GM23338 (cell line): ENCODE measurements around the gene MUTYH. TPM values are rescaled to one million over a fixed set of nuclear protein-coding genes. Genes with fewer than 3 reads are reported as not detected.
A peak's percentile ranks its signal among the peaks of the same experiment; 100 is the strongest.

Experiments used
- ATAC-seq: fragments of 200-7000 bp; cut with Tn5 transposase; 3 replicates; pipeline ENCODE4 v1.9.1; 2020
- DNase-seq: peaks from one replicate; pipeline ENCODE4 v3.0.0-alpha.2; 2015; ENCODE audit warnings: low spot score
- H2AFZ ChIP-seq: fragments of 200-600 bp; sonication (generic); 2 replicates; pipeline ENCODE4 v1.8.0; 2016; ENCODE audit warnings: antibody characterized with exemption, mild to moderate bottlenecking, moderate library complexity
- H3F3A ChIP-seq: fragments of 200-600 bp; sonication (generic); replicated peaks from 2 replicates; pipeline ENCODE4 v1.8.0; 2017; ENCODE audit warnings: antibody characterized with exemption, mixed run types, low read depth
- H3K27ac ChIP-seq: fragments of 200-600 bp; sonication (generic); 2 replicates; pipeline ENCODE4 v1.6.1; 2016; ENCODE audit warnings: low read depth
- H3K27me3 ChIP-seq: fragments of 200-600 bp; sonication (generic); 2 replicates; pipeline ENCODE4 v1.8.0; 2016; ENCODE audit warnings: mild to moderate bottlenecking, mixed run types, moderate library complexity; ENCODE audit not compliant: insufficient read depth
- H3K36me3 ChIP-seq: fragments of 200-600 bp; sonication (generic); 2 replicates; pipeline ENCODE4 v1.8.0; 2016; ENCODE audit warnings: mild to moderate bottlenecking; ENCODE audit not compliant: insufficient read depth
- H3K4me1 ChIP-seq: fragments of 200-600 bp; sonication (generic); 2 replicates; pipeline ENCODE4 v1.8.0; 2016; ENCODE audit warnings: mild to moderate bottlenecking, moderate library complexity; ENCODE audit not compliant: insufficient read depth
- H3K4me2 ChIP-seq: fragments of 200-600 bp; sonication (generic); 2 replicates; pipeline ENCODE4 v1.7.1; 2017; ENCODE audit warnings: mixed run types
- H3K4me3 ChIP-seq: fragments of 200-600 bp; sonication (generic); 2 replicates; pipeline ENCODE4 v1.6.1; 2016; ENCODE audit warnings: mixed run types
- H3K79me2 ChIP-seq: fragments of 200-600 bp; sonication (generic); replicated peaks from 2 replicates; pipeline ENCODE4 v1.8.0; 2017; ENCODE audit warnings: mild to moderate bottlenecking; ENCODE audit not compliant: insufficient read depth
- H3K9me2 ChIP-seq: fragments of 200-600 bp; sonication (generic); 2 replicates; pipeline ENCODE4 v1.8.0; 2017; ENCODE audit not compliant: insufficient read depth
- H4K20me1 ChIP-seq: fragments of 200-600 bp; sonication (generic); replicated peaks from 2 replicates; pipeline ENCODE4 v1.8.0; 2017; ENCODE audit warnings: mild to moderate bottlenecking; ENCODE audit not compliant: insufficient read depth
- H3K27ac Mint-ChIP-seq: 2 replicates; pipeline ENCODE4 v1.8.0; 2020; ENCODE audit warnings: inconsistent platforms, mild to moderate bottlenecking, moderate library complexity, mixed read lengths
- H3K27me3 Mint-ChIP-seq: 3 replicates; pipeline ENCODE4 v1.8.0; 2022; ENCODE audit warnings: low read depth, mild to moderate bottlenecking, moderate library complexity, mixed read lengths, inconsistent platforms; ENCODE audit not compliant: insufficient read depth, poor library complexity
- H3K36me3 Mint-ChIP-seq: 3 replicates; pipeline ENCODE4 v1.8.0; 2021; ENCODE audit warnings: low read depth, mild to moderate bottlenecking, inconsistent platforms, moderate library complexity, mixed read lengths
- H3K4me1 Mint-ChIP-seq: 3 replicates; pipeline ENCODE4 v1.8.0; 2020; ENCODE audit warnings: mild to moderate bottlenecking, inconsistent platforms, mixed read lengths
- H3K4me3 Mint-ChIP-seq: 3 replicates; pipeline ENCODE4 v1.8.0; 2021; ENCODE audit warnings: moderate library complexity, mild to moderate bottlenecking, inconsistent platforms, mixed read lengths
- H3K9me3 Mint-ChIP-seq: 3 replicates; pipeline ENCODE4 v1.8.0; 2020; ENCODE audit warnings: moderate library complexity, mild to moderate bottlenecking, inconsistent platforms, mixed read lengths
- CREB1 ChIP-seq: fragments of 250-450 bp; sonication (Bioruptor Pico); IDR thresholded peaks from 2 replicates; pipeline ENCODE4 v1.5.0; 2020; ENCODE audit warnings: low read depth, mild to moderate bottlenecking, moderate library complexity
- CTCF ChIP-seq, 2 experiments: fragments of 200-600 bp in 1 of 2; sonication (generic) in 1 of 2; conservative IDR thresholded peaks; 2 replicates each; pipeline versions ENCODE4 v1.5.1 to v1.6.1; 2016 to 2017; ENCODE audit warnings: antibody characterized with exemption in 2 of 2, low read depth in 2 of 2, mild to moderate bottlenecking in 2 of 2, moderate library complexity in 1 of 2
- ETS1 ChIP-seq: IDR thresholded peaks from 2 replicates; pipeline ENCODE4 v1.6.1; 2016; ENCODE audit warnings: antibody characterized with exemption
- EZH2 ChIP-seq: fragments of 200-600 bp; sonication (generic); IDR thresholded peaks from one replicate; pipeline ENCODE4 v1.8.0; 2017; ENCODE audit warnings: antibody characterized with exemption, mild to moderate bottlenecking, low read depth; ENCODE audit not compliant: unreplicated experiment
- EZH2phosphoT487 ChIP-seq: fragments of 200-600 bp; sonication (generic); IDR thresholded peaks from one replicate; pipeline ENCODE4 v1.8.1; 2018; ENCODE audit warnings: antibody characterized with exemption; ENCODE audit not compliant: unreplicated experiment
- JUNB ChIP-seq: IDR thresholded peaks from one replicate; pipeline ENCODE4 v1.6.1; 2016; ENCODE audit warnings: antibody characterized with exemption; ENCODE audit not compliant: unreplicated experiment
- NANOG ChIP-seq: IDR thresholded peaks from 2 replicates; pipeline ENCODE4 v1.6.1; 2016; ENCODE audit warnings: antibody characterized with exemption, borderline replicate concordance
- POLR2AphosphoS5 ChIP-seq: IDR thresholded peaks from 2 replicates; pipeline ENCODE4 v1.6.1; 2016; ENCODE audit warnings: antibody characterized with exemption, low read depth
- REST ChIP-seq: IDR thresholded peaks from one replicate; pipeline ENCODE4 v1.6.1; 2018; ENCODE audit warnings: antibody characterized with exemption; ENCODE audit not compliant: unreplicated experiment
- STAT1 ChIP-seq: IDR thresholded peaks from one replicate; pipeline ENCODE4 v1.6.1; 2016; ENCODE audit warnings: antibody characterized with exemption; ENCODE audit not compliant: unreplicated experiment
- ZNF114 ChIP-seq: fragments of 250-450 bp; sonication (Bioruptor Pico); IDR thresholded peaks from 2 replicates; pipeline ENCODE4 v1.5.0; 2020; ENCODE audit warnings: mild to moderate bottlenecking, moderate library complexity
- ZNF331 ChIP-seq: fragments of 250-450 bp; sonication (Bioruptor Pico); IDR thresholded peaks from 2 replicates; pipeline ENCODE4 v1.5.0; 2020; ENCODE audit warnings: low read depth, mild to moderate bottlenecking, moderate library complexity
- ZNF462 ChIP-seq: fragments of 250-450 bp; sonication (Bioruptor Pico); IDR thresholded peaks from 2 replicates; pipeline ENCODE4 v1.5.0; 2020; ENCODE audit warnings: mild to moderate bottlenecking, moderate library complexity
- polyA plus RNA-seq: library from polyadenylated mRNA; unstranded; fragments of >200 nt; fragmentation: Nextera tagmentation; extraction: Ambion mirVana; gene quantifications from 2 replicates; pipeline ENCODE4 v1.2.1, GENCODE V29; 2016
- total RNA-seq: library from RNA; depleted of rRNA; stranded (reverse); fragments of >200 nt; shearing (Covaris generic); gene quantifications from 2 replicates; pipeline ENCODE4 v1.2.3, GENCODE V29; 2014

Gene MUTYH
- total and polyA plus RNA-seq, 2 experiments from 2014 or later, result 47.9 to 67.4 TPM

- no peak overlapping the region for H2AFZ ChIP-seq
- H3K4me1 ChIP-seq, result peaks cover 23% of the 10 kb centered on the region
- H3K4me3 ChIP-seq, result peak overlapping the region; percentile 71
- Mint-ChIP-seq H3K27ac (peak overlapping the region; percentile 60), H3K4me1 (peaks cover 37% of the 10 kb centered on the region), H3K9me3 (peaks cover 5% of the 10 kb centered on the region; the same call in 2 of the 3 replicates), H3K4me3 (peak overlapping the region; percentile 83), H3K27me3 (peaks cover 24% of the 10 kb centered on the region), H3K36me3 (peaks cover 53% of the 10 kb centered on the region; the same call in 2 of the 3 replicates)
- H3K36me3 ChIP-seq, result peaks cover 3% of the 10 kb centered on the region; the same call in 1 of the 2 replicates
- peak; percentile 33 for DNase-seq
- TF ChIP-seq ZNF462 (CRISPR knock-in tag), result no peak
- TF ChIP-seq CTCF (conservative IDR thresholded peaks at IDR 0.05; ENCODE audit: low read depth in 2 of 2), result no peak
- no peak for TF ChIP-seq REST
- TF ChIP-seq STAT1, result no peak
- TF ChIP-seq ZNF114 (CRISPR knock-in tag), result no peak
- no peak for TF ChIP-seq CREB1 (CRISPR knock-in tag)
- no peak for TF ChIP-seq EZH2phosphoT487
- no peak for TF ChIP-seq ETS1
- TF ChIP-seq POLR2AphosphoS5, result no peak
- no peak for TF ChIP-seq EZH2
- TF ChIP-seq ZNF331, result no peak
- no peak for TF ChIP-seq JUNB
- no peak for TF ChIP-seq NANOG
- H3K4me2 ChIP-seq, result peak overlapping the region; percentile 91
- peak; percentile 19 for ATAC-seq
- H3K27ac ChIP-seq, result peak overlapping the region; percentile 88
- H3F3A ChIP-seq, result peaks cover 12% of the 10 kb centered on the region
- no peaks in the 10 kb centered on the region for H3K9me2 ChIP-seq
- no peaks in the 10 kb centered on the region for H3K27me3 ChIP-seq
- H4K20me1 ChIP-seq, result no peaks in the 10 kb centered on the region; the same call in 1 of the 2 replicates
- H3K79me2 ChIP-seq, result peaks cover 14% of the 10 kb centered on the region
Observed at GRCh38 chr1:45328680-45329079, 11.6 kb downstream of the MUTYH start.
